ENCODE measurements around the gene TXNDC15.
A peak's percentile ranks its signal among the peaks of the same experiment; 100 is the strongest.
"Not testable (repeated sequence)": the region's sequence is repeated elsewhere in the genome, so short reads cannot be mapped to it uniquely, and the experiment has no call there.

The TXNDC15 gene

GRCh38 chr5:134845852-134846640, 28.1 kb upstream of the TXNDC15 start, which contains the start of gene C5orf24:
Gene C5orf24 (plus strand): TSS chr5:134845968. CDS start chr5:134854901, 8,933 bp downstream.
- Histone ChIP-seq H4K20me1 (ENCODE audit: insufficient read depth, low read length, poor library complexity, severe bottlenecking) (peaks cover 4% of the 10 kb centered on the region), H3F3A (ENCODE audit: low read depth) (no peaks in the 10 kb centered on the region), H3K4me3 (ENCODE audit: low read length, poor library complexity, severe bottlenecking) (peak within 1 kb of the TSS; percentile 94), H3K4me2 (ENCODE audit: low read depth, low read length, poor library complexity, severe bottlenecking) (peak within 1 kb of the TSS; percentile 72), H3K9me3 (ENCODE audit: insufficient read depth, low read depth, low read length) (no peaks in the 10 kb centered on the region), H3K36me3 (ENCODE audit: insufficient read depth, low read length) (no peaks in the 10 kb centered on the region), H2AFZ (ENCODE audit: low read length) (peak within 1 kb of the TSS; percentile 63), H3K4me1 (ENCODE audit: insufficient read depth, low read length, poor library complexity, severe bottlenecking) (peaks cover under 1% of the 10 kb centered on the region), H3K79me2 (ENCODE audit: insufficient read depth, low read length) (peaks cover 35% of the 10 kb centered on the region), H3K9me2 (replicated peaks; ENCODE audit: low read depth, low read length) (no peaks in the 10 kb centered on the region), H3K27me3 (ENCODE audit: insufficient read depth, low read length, poor library complexity, severe bottlenecking) (no peaks in the 10 kb centered on the region), H3K9ac (ENCODE audit: low read depth, low read length, poor library complexity, severe bottlenecking) (peak within 1 kb of the TSS; percentile 91)
- no peak for TF ChIP-seq CTCF (conservative IDR thresholded peaks at IDR 0.05; ENCODE audit: low read length)
- no peak for TF ChIP-seq EZH2phosphoT487 (IDR thresholded peaks at IDR 0.05; ENCODE audit: borderline replicate concordance)

- peaks cover 6% of the 10 kb centered on the region for H4K20me1 ChIP-seq (ENCODE audit: insufficient read depth, low read length, poor library complexity, severe bottlenecking)
- H3K36me3 ChIP-seq (ENCODE audit: insufficient read depth, low read length): no peaks in the 10 kb centered on the region
- H3F3A ChIP-seq (ENCODE audit: low read depth): no peaks in the 10 kb centered on the region
- H3K9ac ChIP-seq (ENCODE audit: low read depth, low read length, poor library complexity, severe bottlenecking): peak overlapping the region; percentile 91
- H3K27me3 ChIP-seq (ENCODE audit: insufficient read depth, low read length, poor library complexity, severe bottlenecking): no peaks in the 10 kb centered on the region
- peaks cover 41% of the 10 kb centered on the region for H3K79me2 ChIP-seq (ENCODE audit: insufficient read depth, low read length)
- peak overlapping the region; percentile 72 for H3K4me2 ChIP-seq (ENCODE audit: low read depth, low read length, poor library complexity, severe bottlenecking)
- H3K4me1 ChIP-seq (ENCODE audit: insufficient read depth, low read length, poor library complexity, severe bottlenecking): peaks cover 3% of the 10 kb centered on the region
- no peak for TF ChIP-seq EZH2phosphoT487 (IDR thresholded peaks at IDR 0.05; ENCODE audit: borderline replicate concordance)
- TF ChIP-seq CTCF (conservative IDR thresholded peaks at IDR 0.05; ENCODE audit: low read length): no peak
- peak overlapping the region; percentile 63 for H2AFZ ChIP-seq (ENCODE audit: low read length)
- peak overlapping the region; percentile 94 for H3K4me3 ChIP-seq (ENCODE audit: low read length, poor library complexity, severe bottlenecking)
- no peaks in the 10 kb centered on the region for H3K9me2 ChIP-seq (replicated peaks; ENCODE audit: low read depth, low read length)
- H3K9me3 ChIP-seq (ENCODE audit: insufficient read depth, low read depth, low read length): no peaks in the 10 kb centered on the region
Measured at GRCh38 chr5:134846641-134846960, 27.6 kb upstream of the TXNDC15 start.

GRCh38 chr5:134849434-134849933, 24.7 kb upstream of the TXNDC15 start:
- not testable (repeated sequence) for H3K9me3 ChIP-seq (ENCODE audit: insufficient read depth, low read depth, low read length); H3F3A ChIP-seq (ENCODE audit: low read depth); H3K4me1 ChIP-seq (ENCODE audit: insufficient read depth, low read length, poor library complexity, severe bottlenecking); H3K36me3 ChIP-seq (ENCODE audit: insufficient read depth, low read length); H3K9ac ChIP-seq (ENCODE audit: low read depth, low read length, poor library complexity, severe bottlenecking); H2AFZ ChIP-seq (ENCODE audit: low read length); H3K9me2 ChIP-seq (replicated peaks; ENCODE audit: low read depth, low read length); H4K20me1 ChIP-seq (ENCODE audit: insufficient read depth, low read length, poor library complexity, severe bottlenecking); H3K27me3 ChIP-seq (ENCODE audit: insufficient read depth, low read length, poor library complexity, severe bottlenecking)
- Histone ChIP-seq H3K4me3 (ENCODE audit: low read length, poor library complexity, severe bottlenecking) (peak overlapping the region; percentile 21), H3K4me2 (ENCODE audit: low read depth, low read length, poor library complexity, severe bottlenecking) (peak overlapping the region; percentile 56), H3K79me2 (ENCODE audit: insufficient read depth, low read length) (peaks cover 60% of the 10 kb centered on the region)

All from Loucy (cell line).